ENCODE data around the gene KCNJ14.

KCNJ14 gene

DNA sequence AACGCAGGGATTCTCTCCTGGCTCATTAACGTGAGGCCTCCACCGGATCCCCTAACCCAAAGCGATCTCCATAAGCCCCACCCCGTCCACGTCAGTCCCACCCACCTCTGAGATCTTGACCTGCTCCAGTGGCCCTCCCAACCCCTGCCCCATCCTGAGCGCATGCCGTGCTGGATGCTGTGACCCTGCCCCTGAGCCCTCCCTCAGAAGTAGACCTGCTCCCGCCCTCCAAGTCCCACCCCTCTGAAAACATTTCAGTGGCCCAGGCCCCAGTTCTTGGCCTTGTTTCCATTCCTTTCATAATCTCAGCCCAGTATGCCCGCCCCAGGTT, 36.4 kb downstream of the KCNJ14 start:
- peak overlapping the region; percentile 60 for H3K4me2 ChIP-seq (ENCODE audit: insufficient read depth, low read length, poor library complexity, severe bottlenecking)
- H2AK5ac ChIP-seq (ENCODE audit: low read depth, low read length), result peak overlapping the region; percentile 50
- H3K18ac ChIP-seq (ENCODE audit: low read length), result peak overlapping the region; percentile 82
- peak overlapping the region; percentile 6 for H2BK15ac ChIP-seq (ENCODE audit: low read length)
- DNase-seq (ENCODE audit: low spot score), result no peak
- peaks cover 6 to 23% of the 10 kb centered on the region in 2 donors for H3K4me1 ChIP-seq (ENCODE audit: control insufficient read depth in 2 of 2, insufficient read depth in 1 of 2, low read depth in 1 of 2, low read length in 2 of 2)
- WGBS, 2 donors (ENCODE audit: extremely low coverage in 2 of 2, insufficient read length in 2 of 2, insufficient replicate concordance in 1 of 2), result no CpG with 5 or more reads among the region's 10 CpGs
- no peaks in the 10 kb centered on the region for H3K79me1 ChIP-seq (ENCODE audit: low read depth, low read length)
- H3K27ac ChIP-seq (replicated peaks; ENCODE audit: low read length), result peak overlapping the region; percentile 86
- no peak overlapping the region for H3K23ac ChIP-seq (ENCODE audit: low read depth, low read length, poor library complexity)
- H2BK5ac ChIP-seq (ENCODE audit: low read length), result no peak overlapping the region
- no peak overlapping the region for H4K8ac ChIP-seq (ENCODE audit: low read depth, low read length)
- no peak overlapping the region for H2BK120ac ChIP-seq (ENCODE audit: low read depth, low read length)
- H3K9ac ChIP-seq (ENCODE audit: low read depth, low read length, poor library complexity), result no peak overlapping the region
- H3K36me3 ChIP-seq (replicated peaks in 1 of 2; ENCODE audit: control insufficient read depth in 2 of 2, insufficient read depth in 2 of 2, low read length in 2 of 2), result no peaks in the 10 kb centered on the region
- H3K4ac ChIP-seq (ENCODE audit: low read length), result no peak overlapping the region
- no peak overlapping the region for H4K91ac ChIP-seq (ENCODE audit: low read depth, low read length, poor library complexity)
- no peak overlapping the region for H2BK12ac ChIP-seq (ENCODE audit: low read length)
- H3K4me3 ChIP-seq (ENCODE audit: low read length in 2 of 2), result peak overlapping the region in 1 of 2 donors; percentile 72
- peaks cover 0 to 50% (median 14%) of the 10 kb centered on the region in 3 experiments for H3K27me3 ChIP-seq (ENCODE audit: control insufficient read depth in 3 of 3, insufficient read depth in 3 of 3, low read depth in 1 of 3, low read length in 3 of 3)
- H3K14ac ChIP-seq (ENCODE audit: low read length), result no peak overlapping the region
- no peak overlapping the region for H2AFZ ChIP-seq (ENCODE audit: low read length)
- H3K9me3 ChIP-seq (replicated peaks in 1 of 2; ENCODE audit: control insufficient read depth in 2 of 2, insufficient read depth in 1 of 2, low read depth in 1 of 2, low read length in 2 of 2), result no peaks in the 10 kb centered on the region

GRCh38 chr19:48492925-48493717, 37.7 kb downstream of the KCNJ14 start:
- no peak overlapping the region for H2BK5ac ChIP-seq (ENCODE audit: low read length)
- H3K4me1 ChIP-seq (ENCODE audit: control insufficient read depth in 2 of 2, insufficient read depth in 1 of 2, low read depth in 1 of 2, low read length in 2 of 2), result peaks cover 6 to 23% of the 10 kb centered on the region in 2 donors
- no peak overlapping the region for H2AK5ac ChIP-seq (ENCODE audit: low read depth, low read length)
- H3K4me2 ChIP-seq (ENCODE audit: insufficient read depth, low read length, poor library complexity, severe bottlenecking), result peak overlapping the region; percentile 84
- H3K27ac ChIP-seq (replicated peaks; ENCODE audit: low read length), result peak overlapping the region; percentile 90
- no peak overlapping the region for H3K4ac ChIP-seq (ENCODE audit: low read length)
- H2BK120ac ChIP-seq (ENCODE audit: low read depth, low read length), result no peak overlapping the region
- no peak overlapping the region for H2BK15ac ChIP-seq (ENCODE audit: low read length)
- H3K23ac ChIP-seq (ENCODE audit: low read depth, low read length, poor library complexity), result peak overlapping the region; percentile 98
- H3K27me3 ChIP-seq (ENCODE audit: control insufficient read depth in 3 of 3, insufficient read depth in 3 of 3, low read depth in 1 of 3, low read length in 3 of 3), result peaks cover 0 to 55% (median 14%) of the 10 kb centered on the region in 3 experiments
- H3K79me1 ChIP-seq (ENCODE audit: low read depth, low read length), result no peaks in the 10 kb centered on the region
- peak; percentile 95 for DNase-seq (ENCODE audit: low spot score)
- peak overlapping the region; percentile 86 for H3K14ac ChIP-seq (ENCODE audit: low read length)
- H4K8ac ChIP-seq (ENCODE audit: low read depth, low read length), result no peak overlapping the region
- peak overlapping the region; percentile 96 for H3K18ac ChIP-seq (ENCODE audit: low read length)
- H3K4me3 ChIP-seq (ENCODE audit: low read length in 2 of 2), result peak overlapping the region; percentile 55 to 93
- no CpG with 5 or more reads among the region's 47 CpGs for WGBS, 2 donors (ENCODE audit: extremely low coverage in 2 of 2, insufficient read length in 2 of 2, insufficient replicate concordance in 1 of 2)
- H2BK12ac ChIP-seq (ENCODE audit: low read length), result no peak overlapping the region
- no peaks in the 10 kb centered on the region for H3K36me3 ChIP-seq (replicated peaks in 1 of 2; ENCODE audit: control insufficient read depth in 2 of 2, insufficient read depth in 2 of 2, low read length in 2 of 2)
- no peaks in the 10 kb centered on the region for H3K9me3 ChIP-seq (replicated peaks in 1 of 2; ENCODE audit: control insufficient read depth in 2 of 2, insufficient read depth in 1 of 2, low read depth in 1 of 2, low read length in 2 of 2)
- peak overlapping the region; percentile 94 for H3K9ac ChIP-seq (ENCODE audit: low read depth, low read length, poor library complexity)
- no peak overlapping the region for H4K91ac ChIP-seq (ENCODE audit: low read depth, low read length, poor library complexity)
- peak overlapping the region; percentile 88 for H2AFZ ChIP-seq (ENCODE audit: low read length)

GRCh38 chr19:48493718-48494401, 38.5 kb downstream of the KCNJ14 start:
- Histone ChIP-seq H2BK12ac (ENCODE audit: low read length) (no peak overlapping the region), H3K14ac (ENCODE audit: low read length) (peak overlapping the region; percentile 86), H4K8ac (ENCODE audit: low read depth, low read length) (no peak overlapping the region), H2AK5ac (ENCODE audit: low read depth, low read length) (peak overlapping the region; percentile 16), H3K36me3 (replicated peaks in 1 of 2; ENCODE audit: control insufficient read depth in 2 of 2, insufficient read depth in 2 of 2, low read length in 2 of 2) (no peaks in the 10 kb centered on the region), H3K18ac (ENCODE audit: low read length) (peak overlapping the region; percentile 96), H4K91ac (ENCODE audit: low read depth, low read length, poor library complexity) (no peak overlapping the region), H3K9ac (ENCODE audit: low read depth, low read length, poor library complexity) (peak overlapping the region; percentile 94), H3K4me1 (ENCODE audit: control insufficient read depth in 2 of 2, insufficient read depth in 1 of 2, low read depth in 1 of 2, low read length in 2 of 2) (peaks cover 6 to 23% of the 10 kb centered on the region in 2 donors), H3K4me2 (ENCODE audit: insufficient read depth, low read length, poor library complexity, severe bottlenecking) (peak overlapping the region; percentile 84), H3K23ac (ENCODE audit: low read depth, low read length, poor library complexity) (peak overlapping the region; percentile 98), H3K27ac (replicated peaks; ENCODE audit: low read length) (no peak overlapping the region), H2BK15ac (ENCODE audit: low read length) (no peak overlapping the region), H2BK5ac (ENCODE audit: low read length) (no peak overlapping the region), H3K79me1 (ENCODE audit: low read depth, low read length) (no peaks in the 10 kb centered on the region), H3K27me3 (ENCODE audit: control insufficient read depth in 3 of 3, insufficient read depth in 3 of 3, low read depth in 1 of 3, low read length in 3 of 3) (peaks cover 0 to 56% (median 14%) of the 10 kb centered on the region in 3 experiments), H2AFZ (ENCODE audit: low read length) (peak overlapping the region; percentile 88), H3K4ac (ENCODE audit: low read length) (no peak overlapping the region), H2BK120ac (ENCODE audit: low read depth, low read length) (no peak overlapping the region), H3K4me3 (ENCODE audit: low read length in 2 of 2) (peak overlapping the region; percentile 55 to 93), H3K9me3 (replicated peaks in 1 of 2; ENCODE audit: control insufficient read depth in 2 of 2, insufficient read depth in 1 of 2, low read depth in 1 of 2, low read length in 2 of 2) (no peaks in the 10 kb centered on the region)
- DNase-seq (ENCODE audit: low spot score), result no peak
- WGBS, 2 donors (ENCODE audit: extremely low coverage in 2 of 2, insufficient read length in 2 of 2, insufficient replicate concordance in 1 of 2), result no CpG with 5 or more reads among the region's 70 CpGs

GRCh38 chr19:48495396-48495795, 40.0 kb downstream of the KCNJ14 start:
- WGBS, 2 donors (ENCODE audit: extremely low coverage in 2 of 2, insufficient read length in 2 of 2, insufficient replicate concordance in 1 of 2), result no CpG with 5 or more reads among the region's 6 CpGs
- Histone ChIP-seq H3K4ac (ENCODE audit: low read length) (no peak overlapping the region), H3K36me3 (replicated peaks in 1 of 2; ENCODE audit: control insufficient read depth in 2 of 2, insufficient read depth in 2 of 2, low read length in 2 of 2) (no peaks in the 10 kb centered on the region), H3K4me2 (ENCODE audit: insufficient read depth, low read length, poor library complexity, severe bottlenecking) (no peak overlapping the region), H2BK12ac (ENCODE audit: low read length) (no peak overlapping the region), H3K9ac (ENCODE audit: low read depth, low read length, poor library complexity) (no peak overlapping the region), H3K27me3 (ENCODE audit: control insufficient read depth in 3 of 3, insufficient read depth in 3 of 3, low read depth in 1 of 3, low read length in 3 of 3) (peaks cover 0 to 52% (median 14%) of the 10 kb centered on the region in 3 experiments), H3K27ac (replicated peaks; ENCODE audit: low read length) (no peak overlapping the region), H4K8ac (ENCODE audit: low read depth, low read length) (no peak overlapping the region), H2BK15ac (ENCODE audit: low read length) (no peak overlapping the region), H4K91ac (ENCODE audit: low read depth, low read length, poor library complexity) (no peak overlapping the region), H3K18ac (ENCODE audit: low read length) (no peak overlapping the region), H3K23ac (ENCODE audit: low read depth, low read length, poor library complexity) (no peak overlapping the region), H3K9me3 (replicated peaks in 1 of 2; ENCODE audit: control insufficient read depth in 2 of 2, insufficient read depth in 1 of 2, low read depth in 1 of 2, low read length in 2 of 2) (no peaks in the 10 kb centered on the region), H2AFZ (ENCODE audit: low read length) (no peak overlapping the region), H3K14ac (ENCODE audit: low read length) (no peak overlapping the region), H2BK5ac (ENCODE audit: low read length) (no peak overlapping the region), H2BK120ac (ENCODE audit: low read depth, low read length) (no peak overlapping the region), H3K4me3 (ENCODE audit: low read length in 2 of 2) (no peak overlapping the region), H3K4me1 (ENCODE audit: control insufficient read depth in 2 of 2, insufficient read depth in 1 of 2, low read depth in 1 of 2, low read length in 2 of 2) (peaks cover 6 to 23% of the 10 kb centered on the region in 2 donors), H2AK5ac (ENCODE audit: low read depth, low read length) (no peak overlapping the region), H3K79me1 (ENCODE audit: low read depth, low read length) (no peaks in the 10 kb centered on the region)
- no peak for DNase-seq (ENCODE audit: low spot score)

Measured in neuronal stem cell (in vitro differentiated cells).